Measurements from ENCODE around the gene PSMD11.
"Not testable (repeated sequence)": the region's sequence is repeated elsewhere in the genome, so short reads cannot be mapped to it uniquely, and the experiment has no call there.

The PSMD11 gene

DNA sequence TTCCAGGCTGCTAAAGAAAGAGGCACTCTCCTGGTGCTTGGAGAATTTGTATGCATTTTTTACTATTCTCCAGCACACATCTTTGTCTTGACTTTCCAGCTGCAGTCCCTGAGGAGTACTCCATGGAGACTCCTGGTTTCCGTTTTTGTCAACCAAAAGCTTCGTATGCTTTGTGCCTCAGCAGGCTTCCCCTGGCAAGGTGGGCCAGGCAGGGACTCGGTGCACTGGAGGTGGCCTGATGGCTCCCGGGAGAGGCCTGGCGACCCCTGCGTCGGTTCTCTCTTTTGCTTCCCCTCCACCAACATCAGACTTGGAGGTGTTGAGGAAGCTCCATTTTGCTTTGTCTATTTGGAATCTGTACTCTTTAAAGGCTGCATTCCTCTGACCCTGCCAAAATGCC is 66.2 kb downstream of the PSMD11 start:
- DNase-seq (ENCODE audit: low read depth, low spot score) = no peak

GRCh38 chr17:32512328-32512727 is 68.0 kb downstream of the PSMD11 start:
- no peak for DNase-seq (ENCODE audit: low read depth, low spot score)

DNA sequence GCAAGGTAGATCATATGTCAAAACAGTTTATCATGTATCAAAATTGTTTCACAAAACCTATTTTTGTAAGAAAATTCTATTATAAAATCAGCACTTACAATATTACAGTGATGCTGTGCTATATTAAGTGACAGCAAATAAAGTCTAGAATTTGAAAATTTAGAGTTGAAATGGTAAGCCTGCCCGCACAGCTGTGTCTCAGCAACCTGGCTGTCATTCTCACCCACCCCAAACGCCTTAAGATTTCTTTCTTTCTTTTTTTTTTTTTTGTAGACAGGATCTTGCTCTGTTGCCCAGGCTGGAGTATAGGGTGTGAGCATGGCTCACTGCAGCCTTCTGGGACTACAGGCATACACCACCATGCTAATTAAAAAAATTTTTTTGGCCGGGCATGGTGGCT is 69.3 kb downstream of the PSMD11 start:
- no peak for DNase-seq (ENCODE audit: low read depth, low spot score)

DNA sequence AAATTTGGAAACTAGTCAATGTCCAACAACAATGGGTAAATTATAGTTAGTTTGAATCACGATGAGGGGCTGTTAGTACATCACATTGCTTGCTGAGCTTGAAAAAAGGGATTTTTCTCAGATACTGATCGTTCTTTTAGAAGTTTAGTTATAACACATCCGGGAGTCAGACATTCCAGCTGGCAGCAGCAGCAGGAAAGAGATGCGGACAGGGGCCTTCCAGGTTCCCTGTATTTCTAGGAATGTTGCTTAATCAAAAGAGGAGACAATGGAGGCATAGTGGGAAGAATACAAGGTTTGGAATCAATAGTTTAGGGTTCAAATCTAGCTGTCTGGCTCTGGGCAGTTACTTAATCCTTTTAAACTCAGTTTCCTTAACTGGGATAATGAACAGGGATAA is 70.3 kb downstream of the PSMD11 start:
- no peak for DNase-seq (ENCODE audit: low read depth, low spot score)

DNA sequence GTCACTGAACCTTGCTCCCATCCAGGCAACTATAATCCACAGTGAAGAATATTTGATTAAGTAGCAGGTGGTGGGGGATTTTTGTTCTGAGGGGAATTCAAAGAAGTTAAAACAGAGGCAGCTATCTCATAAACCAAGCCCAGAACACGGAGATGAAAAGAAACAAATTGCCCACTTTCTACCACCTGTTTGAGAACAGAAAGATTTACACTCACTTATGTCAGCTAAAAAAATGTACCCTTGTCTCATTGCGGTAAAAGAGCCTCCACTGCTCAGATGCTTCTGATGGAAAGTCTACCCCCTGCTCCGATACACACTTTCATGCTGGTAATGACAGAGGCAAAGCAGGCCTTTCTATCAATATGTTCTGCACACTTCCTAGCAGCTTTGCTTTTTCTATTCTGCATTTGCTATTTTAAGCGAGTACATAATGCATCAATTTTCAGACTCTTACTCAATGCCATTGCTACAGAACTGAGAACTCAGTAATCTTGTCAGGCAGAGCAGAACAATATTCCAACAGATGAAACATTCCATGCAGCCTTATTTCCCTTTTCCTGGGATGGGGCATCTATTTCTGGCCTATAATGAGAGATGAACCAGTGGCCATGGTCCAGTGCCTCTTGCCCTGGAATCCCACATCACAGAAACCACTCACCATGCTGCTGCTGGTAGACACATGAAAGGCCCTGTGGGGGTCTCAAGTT is 71.5 kb downstream of the PSMD11 start:
- no peak for DNase-seq (ENCODE audit: low read depth, low spot score)

- no peak for DNase-seq (ENCODE audit: low read depth, low spot score)
Observed at GRCh38 chr17:32516450-32516849, 72.1 kb downstream of the PSMD11 start.

DNA sequence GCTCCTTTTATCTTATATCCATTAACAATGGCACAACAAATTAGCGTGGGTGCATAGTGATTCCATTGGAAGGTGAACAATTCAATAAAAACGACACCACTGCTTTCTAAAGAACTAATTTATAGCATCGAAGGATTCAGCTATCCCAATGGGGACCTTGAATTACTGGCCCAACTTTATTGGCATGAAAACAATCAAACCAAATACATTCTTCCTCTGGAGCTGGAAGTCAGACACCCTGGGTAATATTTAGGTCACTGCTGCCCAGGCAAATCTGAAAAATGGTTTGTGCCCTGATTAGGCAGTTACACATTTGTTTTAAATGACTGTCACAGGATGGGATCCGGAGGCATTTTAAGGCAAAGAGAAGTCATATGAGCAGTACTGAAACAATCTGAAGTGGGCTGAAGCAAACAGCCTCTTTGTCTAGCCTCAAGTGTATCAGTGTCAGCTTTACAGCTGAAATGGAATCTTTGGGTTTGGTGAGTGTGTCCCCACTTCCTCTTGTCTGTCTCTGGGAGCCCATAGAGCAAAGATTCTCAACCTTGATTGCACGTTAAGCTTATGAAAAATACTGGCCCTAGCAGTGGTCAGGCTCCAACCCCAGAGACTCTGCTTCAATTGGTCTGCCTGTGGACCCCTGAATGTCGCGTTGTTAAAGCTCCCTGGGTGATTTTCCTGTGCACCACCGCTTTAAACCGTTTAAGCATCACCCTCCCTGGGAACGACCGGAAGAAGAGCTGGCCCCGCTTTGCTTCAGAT is 72.8 kb downstream of the PSMD11 start:
- DNase-seq (ENCODE audit: low read depth, low spot score) = no peak

DNA sequence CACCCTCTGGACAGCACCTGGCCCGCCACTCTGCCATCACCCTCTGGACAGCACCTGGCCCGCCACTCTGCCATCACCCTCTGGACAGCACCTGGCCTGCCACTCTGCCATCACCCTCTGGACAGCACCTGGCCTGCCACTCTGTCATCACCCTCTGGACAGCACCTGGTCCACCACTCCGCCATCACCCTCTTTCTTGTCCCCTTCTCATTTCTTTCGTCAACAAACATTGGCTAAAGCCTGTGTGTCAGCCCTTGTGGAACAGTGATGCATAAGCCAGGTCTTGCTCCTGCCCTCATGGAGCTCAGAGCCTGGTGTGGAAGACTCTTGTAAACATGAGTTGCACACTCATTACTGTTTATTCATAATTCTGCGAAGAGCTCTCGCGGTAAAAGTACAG is 73.7 kb downstream of the PSMD11 start:
- DNase-seq (ENCODE audit: low read depth, low spot score) = no peak

DNA sequence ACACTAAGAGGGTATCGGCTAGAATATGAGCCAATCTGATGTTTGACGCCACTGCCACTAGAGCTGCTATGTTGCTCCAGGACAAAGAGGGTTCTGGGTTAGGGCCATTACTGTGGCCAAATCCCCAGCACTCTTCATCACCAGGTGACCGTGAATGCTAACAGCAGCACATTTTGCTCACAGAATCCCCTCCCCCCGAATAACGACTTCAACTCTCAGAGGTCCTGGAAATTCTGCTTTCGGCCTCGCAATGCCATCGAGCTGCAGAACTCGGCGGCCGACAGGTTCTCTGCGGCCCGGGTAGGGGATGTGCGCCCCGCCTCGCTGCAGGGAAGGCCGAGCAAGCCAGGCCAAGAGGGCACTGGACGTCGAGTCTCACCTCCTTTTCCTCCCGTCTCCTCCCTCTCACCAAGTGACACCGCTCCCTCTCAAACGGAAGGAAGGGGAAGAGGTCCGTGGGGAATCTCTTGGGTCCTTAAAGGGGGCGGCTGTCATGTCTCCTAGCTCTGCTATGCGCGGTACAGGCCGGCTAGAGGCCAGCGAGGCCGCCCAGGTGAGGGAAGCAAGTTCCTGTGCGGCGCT is 74.4 kb downstream of the PSMD11 start:
- no peak for DNase-seq (ENCODE audit: low read depth, low spot score)

DNA sequence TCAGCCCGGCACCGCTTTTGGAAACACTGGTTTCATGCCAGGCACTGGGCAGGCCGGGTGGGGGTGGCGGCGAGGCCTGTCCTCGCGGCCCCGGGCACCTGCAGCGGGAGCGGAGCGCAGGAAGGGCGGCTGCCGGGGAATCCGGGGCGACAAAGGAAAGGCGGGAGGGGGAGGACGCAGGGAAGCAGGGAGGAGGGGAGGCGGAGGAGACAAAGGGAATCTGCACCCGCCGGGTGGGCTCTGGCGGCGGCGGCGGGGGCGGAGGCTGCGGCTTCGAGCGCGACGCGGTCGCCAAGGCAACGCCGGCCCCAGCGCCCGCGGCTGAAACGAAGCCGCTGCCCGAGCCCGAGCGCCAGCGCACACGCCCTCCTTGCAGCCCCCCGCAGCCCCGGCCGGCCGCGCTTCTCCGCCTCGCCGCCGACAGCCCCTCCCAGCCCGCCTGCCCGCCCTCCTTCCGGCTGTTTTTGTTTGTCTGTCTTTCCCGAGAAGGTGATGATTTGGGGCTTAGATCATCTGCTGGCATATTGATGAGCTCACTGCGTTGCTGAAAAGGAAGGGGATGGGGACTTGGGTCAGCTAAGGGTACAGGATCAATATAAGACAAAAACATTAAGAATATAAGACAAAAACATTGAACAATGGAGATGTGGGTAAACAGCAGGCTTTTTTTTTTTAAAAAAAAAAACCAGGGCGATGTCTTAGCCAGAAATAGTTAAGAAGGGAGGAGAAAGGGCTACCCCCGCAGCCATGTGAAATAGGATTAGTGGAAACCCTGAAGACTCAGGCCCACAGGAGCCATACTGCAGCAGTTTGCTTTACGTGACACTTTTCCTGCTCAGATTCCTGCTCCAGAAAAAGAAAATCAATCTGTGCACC is 75.2 kb downstream of the PSMD11 start:
- DNase-seq (ENCODE audit: low read depth, low spot score) = peak; percentile 93

GRCh38 chr17:32520104-32520701 is 75.9 kb downstream of the PSMD11 start:
- DNase-seq (ENCODE audit: low read depth, low spot score) = peak; percentile 48

- DNase-seq (ENCODE audit: low read depth, low spot score) = no peak
Observed at GRCh38 chr17:32520737-32521404, 76.6 kb downstream of the PSMD11 start.

- no peak for DNase-seq (ENCODE audit: low read depth, low spot score)
Observed at GRCh38 chr17:32523017-32523680, 78.8 kb downstream of the PSMD11 start.

DNA sequence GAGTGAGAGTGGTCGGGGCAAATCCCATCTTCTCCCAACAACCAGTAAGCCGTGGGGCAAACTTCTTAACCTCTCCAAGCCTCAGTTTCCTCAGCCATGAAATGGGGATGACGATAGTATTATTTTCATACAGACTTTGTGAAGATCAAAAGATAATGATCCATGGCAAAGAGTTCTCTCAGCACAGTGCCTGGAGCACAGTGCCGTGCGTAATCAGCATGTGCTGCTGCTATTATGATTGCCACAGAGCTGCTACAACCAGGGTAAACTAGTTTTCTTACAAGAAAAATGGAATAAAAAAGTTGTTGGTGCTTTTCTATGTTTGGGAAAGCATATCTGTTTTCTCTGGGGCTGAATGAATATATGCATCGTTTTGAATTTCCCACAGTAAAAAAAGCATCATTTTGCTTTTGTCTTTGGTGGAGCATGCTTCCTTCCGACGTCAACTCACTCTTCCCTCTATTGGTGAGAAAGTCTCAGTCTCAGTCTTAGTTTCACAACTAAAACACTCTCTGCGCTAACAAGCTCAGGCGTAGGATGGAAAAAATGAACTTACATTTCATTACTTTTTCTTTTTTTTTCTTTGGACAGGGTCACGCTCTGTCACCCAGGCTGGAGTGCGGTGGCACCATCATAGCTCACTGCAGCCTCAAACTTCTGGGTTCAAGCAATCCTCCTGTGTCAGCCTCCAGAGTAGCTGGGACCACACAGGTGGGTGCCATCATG is 79.7 kb downstream of the PSMD11 start:
- DNase-seq (ENCODE audit: low read depth, low spot score) = no peak

DNA sequence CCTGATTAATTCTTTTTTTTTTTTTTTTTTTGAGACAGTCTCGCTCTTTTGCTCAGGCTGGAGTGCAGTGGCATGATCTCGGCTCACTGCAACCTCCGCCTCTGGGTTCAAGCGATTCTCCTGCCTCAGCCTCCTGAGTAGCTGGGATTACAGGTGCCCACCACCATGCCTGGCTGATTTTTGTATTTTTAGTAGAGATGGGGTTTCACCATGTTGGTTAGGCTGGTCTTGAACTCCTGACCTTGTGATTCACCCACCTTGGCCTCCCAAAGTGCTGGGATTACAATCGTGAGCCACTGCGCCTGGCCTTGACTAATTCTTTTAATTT is 80.2 kb downstream of the PSMD11 start:
- DNase-seq (ENCODE audit: low read depth, low spot score) = not testable (repeated sequence)

DNA sequence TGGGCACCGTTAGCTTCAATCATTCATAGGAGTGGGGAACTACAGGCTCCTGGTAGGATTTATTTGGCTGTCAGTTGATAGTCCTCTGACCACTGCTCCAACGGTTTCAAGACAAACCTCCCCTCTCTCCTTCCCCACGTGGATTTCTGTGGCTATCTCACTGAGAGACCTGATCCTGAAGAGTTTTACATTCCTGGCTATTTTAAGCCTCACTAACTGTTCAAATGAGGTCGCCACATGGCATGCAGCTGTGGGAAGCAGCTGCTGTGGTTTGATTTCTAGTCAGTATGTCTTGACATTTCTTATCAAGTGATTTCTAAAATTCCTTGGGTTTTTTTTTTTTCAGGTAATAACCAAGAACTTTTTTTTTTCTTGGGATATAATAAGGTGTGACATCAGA is 80.8 kb downstream of the PSMD11 start:
- DNase-seq (ENCODE audit: low read depth, low spot score) = no peak

DNA sequence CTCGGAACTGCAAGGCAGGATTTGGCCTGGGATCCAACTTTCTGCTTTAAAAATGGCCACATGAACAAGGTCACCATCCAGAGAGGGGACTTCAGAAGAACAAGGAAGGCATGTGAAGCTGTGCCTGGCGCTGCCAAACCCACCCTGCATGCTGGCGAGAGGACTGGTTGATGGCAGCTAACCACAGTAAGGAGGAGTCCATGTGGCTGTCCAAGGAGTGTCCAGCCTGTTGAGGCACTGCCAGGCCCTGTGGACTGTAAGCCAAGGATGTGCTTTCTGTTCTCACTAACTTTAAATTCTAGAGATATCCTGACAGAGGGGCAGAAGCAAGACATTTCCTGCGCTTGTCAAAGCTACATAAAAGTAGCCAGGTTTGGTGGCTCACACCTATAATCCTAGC is 82.8 kb downstream of the PSMD11 start:
- no peak for DNase-seq (ENCODE audit: low read depth, low spot score)

DNA sequence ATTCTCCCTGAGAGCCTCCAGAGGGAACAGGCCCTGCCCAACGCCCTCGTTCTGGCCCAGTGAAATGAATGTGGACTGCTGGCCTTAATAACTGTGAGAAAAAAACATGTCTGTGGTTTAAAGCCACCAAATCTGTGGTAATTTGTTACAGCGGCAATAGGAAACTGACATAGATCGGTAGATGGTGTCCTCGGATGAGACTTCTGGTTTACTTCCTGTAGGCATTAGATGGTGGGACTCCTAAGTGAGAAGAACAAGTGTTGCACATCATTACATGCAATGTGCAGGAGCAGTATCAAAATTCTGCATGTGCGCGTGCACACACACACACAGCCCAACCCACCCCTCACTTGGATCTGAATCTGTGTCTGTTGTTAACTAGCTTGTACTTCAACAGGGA is 84.5 kb downstream of the PSMD11 start:
- no peak for DNase-seq (ENCODE audit: low read depth, low spot score)

- no peak for DNase-seq (ENCODE audit: low read depth, low spot score)
Observed at GRCh38 chr17:32529604-32530003, 85.3 kb downstream of the PSMD11 start.
